K562 (cell line): ENCODE measurements around the gene HSPE1. TPM values are rescaled to one million over a fixed set of nuclear protein-coding genes. Genes with fewer than 3 reads are reported as not detected.

ENCODE experiments used
- ATAC-seq: fragments of 200-7000 bp; cut with Tn5 transposase; 3 replicates; pipeline ENCODE4 v1.9.1; 2020; ENCODE audit warnings: moderate library complexity
- BruUV-seq: library from RNA; stranded (reverse); fragments of 400-500 nt; replicated peaks from 2 replicates; lab custom pipeline; 2021; lab: Mats Ljungman, UMichigan
- CTCF ChIA-PET: fragments of 300-600 bp; formaldehyde crosslinking; extraction: SDS; loops from one replicate; lab custom pipeline; 2021; ENCODE audit warnings: low intra/inter-chr PET ratio; lab: Yijun Ruan, JAX
- POLR2A ChIA-PET: fragments of 300-600, 350-650 bp; sonication (Branson Sonifier 250); formaldehyde crosslinking; extraction: SDS; loops from one replicate; lab custom pipeline; 2021; ENCODE audit warnings: antibody characterized with exemption, inconsistent platforms; lab: Yijun Ruan, JAX
- DNase-seq, 4 experiments: peaks; one replicate each; pipeline versions ENCODE4 v3.0.0 to v3.0.0-alpha.2; 2011 to 2018; ENCODE audit warnings: low spot score in 3 of 4, mixed read lengths in 3 of 4; ENCODE audit errors: extremely low read depth in 1 of 4
- FAIRE-seq: peaks from 2 replicates; lab custom pipeline; 2011; peaks lifted over from hg19 to GRCh38; lab: Jason Lieb, UNC
- H2AFZ ChIP-seq: 2 replicates; pipeline ENCODE4 v1.6.0; 2011; ENCODE audit warnings: low read depth, low read length, control low read depth, inconsistent platforms
- H3K27ac ChIP-seq: fragments of 200-600 bp; 3 replicates; pipeline ENCODE4 v1.8.0; 2011; ENCODE audit warnings: low read depth, mild to moderate bottlenecking, control low read depth, inconsistent platforms, low read length, moderate library complexity, mixed read lengths; ENCODE audit errors: extremely low read depth
- H3K27me3 ChIP-seq, 2 experiments: fragments of 300-600 bp in 1 of 2; 2 replicates in 1 of 2; 3 replicates in 1 of 2; pipeline versions ENCODE4 v1.6.0 to v1.8.0; 2011; ENCODE audit warnings: inconsistent platforms in 2 of 2, low read length in 2 of 2, mild to moderate bottlenecking in 1 of 2, mixed read lengths in 1 of 2, moderate library complexity in 1 of 2; ENCODE audit not compliant: control insufficient read depth in 2 of 2, insufficient read depth in 2 of 2
- H3K36me3 ChIP-seq: fragments of 300-600 bp; 3 replicates; pipeline ENCODE4 v1.8.0; 2011; ENCODE audit warnings: mild to moderate bottlenecking, low read length, inconsistent platforms; ENCODE audit not compliant: control insufficient read depth, insufficient read depth
- H3K4me1 ChIP-seq, 2 experiments: fragments of 200-600 bp in 1 of 2; replicated peaks in 1 of 2; 2 replicates in 1 of 2; 3 replicates in 1 of 2; pipeline versions ENCODE4 v1.5.1 to v1.8.0; 2011; ENCODE audit warnings: inconsistent platforms in 2 of 2, low read length in 2 of 2, mild to moderate bottlenecking in 1 of 2, mixed read lengths in 1 of 2, moderate library complexity in 1 of 2; ENCODE audit not compliant: control insufficient read depth in 2 of 2, insufficient read depth in 2 of 2
- H3K4me2 ChIP-seq: 2 replicates; pipeline ENCODE4 v1.6.1; 2011; ENCODE audit warnings: low read length, control low read depth, inconsistent platforms, mixed read lengths; ENCODE audit not compliant: insufficient read depth
- H3K4me3 ChIP-seq: fragments of 200-600 bp; sonication (generic), shearing (Covaris generic); 2 replicates; pipeline ENCODE4 v1.5.1; 2016; ENCODE audit warnings: control low read depth, inconsistent platforms
- H3K79me2 ChIP-seq: fragments of 200-600 bp; 3 replicates; pipeline ENCODE4 v1.8.0; 2011; ENCODE audit warnings: low read length, inconsistent platforms; ENCODE audit not compliant: control insufficient read depth, insufficient read depth
- H3K9ac ChIP-seq, 2 experiments: 2 replicates each; pipeline versions ENCODE4 v1.6.0 to v1.6.1; 2011; ENCODE audit warnings: low read depth in 2 of 2, low read length in 2 of 2, control low read depth in 1 of 2, inconsistent platforms in 1 of 2, mild to moderate bottlenecking in 1 of 2, mixed read lengths in 1 of 2; ENCODE audit not compliant: insufficient read depth in 1 of 2
- H3K9me1 ChIP-seq: one replicate; pipeline ENCODE4 v1.6.0; 2011; ENCODE audit warnings: inconsistent platforms, mild to moderate bottlenecking, low read length, moderate library complexity; ENCODE audit not compliant: control insufficient read depth, insufficient read depth
- H3K9me3 ChIP-seq: replicated peaks from 2 replicates; pipeline ENCODE4 v1.5.1; 2011; ENCODE audit warnings: low read depth, low read length, inconsistent platforms; ENCODE audit not compliant: control insufficient read depth, insufficient read depth
- H4K20me1 ChIP-seq: replicated peaks from 2 replicates; pipeline ENCODE4 v1.6.1; 2011; ENCODE audit warnings: low read length, inconsistent platforms, mixed read lengths; ENCODE audit not compliant: control insufficient read depth, insufficient read depth
- AFF4 ChIP-seq: sonication (generic); formaldehyde crosslinking; IDR thresholded peaks from 2 replicates; pipeline ENCODE4 v1.8.0; 2023; ENCODE audit warnings: mild to moderate bottlenecking, missing genetic modification reagents
- CBFA2T2 ChIP-seq: fragments of 450-650 bp; conservative IDR thresholded peaks from 2 replicates; pipeline ENCODE4 v1.6.1; 2017; ENCODE audit warnings: mild to moderate bottlenecking
- CHD4 ChIP-seq: fragments of 200-600 bp; sonication (generic); IDR thresholded peaks from 3 replicates; pipeline ENCODE4 v1.6.1; 2012; ENCODE audit warnings: low read depth, mild to moderate bottlenecking, mixed read lengths, low read length, inconsistent platforms; ENCODE audit not compliant: insufficient read depth, insufficient replicate concordance, poor library complexity, severe bottlenecking
- ILK ChIP-seq: fragments of 450-650 bp; IDR thresholded peaks from 2 replicates; pipeline ENCODE4 v1.6.1; 2016; ENCODE audit warnings: missing genetic modification characterization, low read depth, mild to moderate bottlenecking, missing compliant biosample characterization, moderate library complexity, borderline replicate concordance
- KDM1A ChIP-seq, 2 experiments: fragments of 450-650 bp; IDR thresholded peaks; 2 replicates each; pipeline ENCODE4 v1.6.1; 2016; ENCODE audit warnings: mild to moderate bottlenecking in 2 of 2
- RFX7 ChIP-seq: fragments of 250-450 bp; sonication (Bioruptor Pico); IDR thresholded peaks from 2 replicates; pipeline ENCODE4 v1.5.1; 2021; ENCODE audit warnings: mild to moderate bottlenecking
- TCF7 ChIP-seq: sonication (generic); IDR thresholded peaks from 2 replicates; pipeline ENCODE4 v1.6.1; 2016; ENCODE audit warnings: antibody characterized with exemption, borderline replicate concordance
- TCF7L2 ChIP-seq: fragments of 150-350 bp; IDR thresholded peaks from 2 replicates; pipeline ENCODE4 v1.6.1; 2016; ENCODE audit warnings: low read depth, mild to moderate bottlenecking, low read length, moderate library complexity
- ZNF778 ChIP-seq: fragments of 450-650 bp; formaldehyde crosslinking; IDR thresholded peaks from 2 replicates; pipeline ENCODE4 v1.4.0; 2020; ENCODE audit warnings: mild to moderate bottlenecking, moderate library complexity
- WGBS: fragments of 100-300 bp; shearing (Covaris generic); methylation state at CpG from one replicate; pipeline ENCODE4 v1.1.6; 2016; ENCODE audit warnings: low coverage, mixed read lengths; ENCODE audit not compliant: insufficient coverage; ENCODE audit errors: missing lambda C conversion rate; 5-methylcytosine and 5-hydroxymethylcytosine counted together
- in situ Hi-C: fragments of 300-500 bp; cut with MboI; formaldehyde crosslinking; loops from 4 replicates; pipeline ENCODE4 v1.15.0; 2018; ENCODE audit warnings: inconsistent platforms, mixed read lengths
- intact Hi-C: fragments of 100-400 bp; cut with micrococcal nuclease; formaldehyde crosslinking; loops from 2 replicates; pipeline ENCODE4 v1.14.2; 2022
- polyA plus RNA-seq, 8 experiments: library from polyadenylated mRNA; depleted of rRNA in 4 of 8; stranded (reverse) in 5 of 8; unstranded in 3 of 8; fragments of >200 nt; fragmentation: Nextera tagmentation in 2 of 8; fragmentation: Illumina TruSeq in 1 of 8; extraction: Ambion mirVana in 2 of 8; extraction: Trizol in 1 of 8; gene quantifications; 2 replicates each; pipeline versions ENCODE4 v1.2.1 to v1.2.3, GENCODE V29; 2011 to 2014; ENCODE audit warnings: inconsistent platforms in 1 of 8, missing spikeins in 1 of 8
- total RNA-seq, 7 experiments: library from RNA; depleted of rRNA in 6 of 7; stranded (reverse); fragments of >200 nt in 6 of 7; fragmentation: Illumina TruSeq in 2 of 7; extraction: Trizol in 2 of 7; gene quantifications; 2 replicates each; pipeline versions ENCODE4 v1.2.1 to v1.2.3, GENCODE V29; 2011 to 2021; ENCODE audit warnings: low replicate concordance in 1 of 7
- TF ChIP-seq, protein P1 (sequence below): fragments of 450-650 bp; IDR thresholded peaks from 2 replicates; pipeline ENCODE4 v1.6.1; 2016
- TF ChIP-seq, protein P2 (sequence below): fragments of 250-450 bp; sonication (Bioruptor Pico); IDR thresholded peaks from 2 replicates; pipeline ENCODE4 v1.4.0; 2020
- TF ChIP-seq, protein P3 (sequence below), 2 experiments: IDR thresholded peaks in 1 of 2; conservative IDR thresholded peaks in 1 of 2; 2 replicates each; pipeline ENCODE4 v1.6.1; 2016; ENCODE audit warnings: low read depth in 2 of 2, mild to moderate bottlenecking in 1 of 2, missing compliant biosample characterization in 1 of 2, missing genetic modification characterization in 1 of 2, moderate library complexity in 1 of 2

The HSPE1 gene
- total and polyA plus RNA-seq, 9 of the 15 experiments (the other 6 are each of a cell fraction or from before 2014, with no cell fraction given) = 223 to 1,007 (median 612) TPM

- H3K9me1 ChIP-seq = no peaks in the 10 kb centered on the region
- TSS peak; percentile 94 for BruUV-seq
- no peak; the same call in 2 of the 3 replicates for ATAC-seq
- ChIA-PET CTCF (no interaction called here), POLR2A (interaction anchor here (1.3 to 3.5 kb wide), 3 partner anchors 15 to 37 kb away, joined by 3 to 34 read pairs (median 4); partner anchors contain the start of genes HSPD1 and HSPE1)
- H3K4me3 ChIP-seq = peak overlapping the region; percentile 92
- H3K9ac ChIP-seq = peak overlapping the region; percentile 83 to 99
- peak in 2 of 4 experiments; percentile 10 to 41 for DNase-seq
- H3K27me3 ChIP-seq = no peaks in the 10 kb centered on the region
- intact Hi-C loops = loop anchor here (2.0 kb wide), 1 partner anchor 15 kb away; the partner anchor contains the start of gene HSPE1
- H3K36me3 ChIP-seq = peaks cover 1% of the 10 kb centered on the region; the same call in 1 of the 3 replicates
- peak overlapping the region; percentile 93 for H2AFZ ChIP-seq
- peaks cover 14 to 24% of the 10 kb centered on the region in 2 experiments; a peak in 4 of 5 replicates for H3K4me1 ChIP-seq
- H3K79me2 ChIP-seq = peaks cover 46% of the 10 kb centered on the region
- WGBS = 0% methylated on average over 16 of the region's 16 CpGs
- no peaks in the 10 kb centered on the region for H4K20me1 ChIP-seq
- FAIRE-seq = peak; percentile 48
- H3K4me2 ChIP-seq = peak overlapping the region; percentile 91
- H3K27ac ChIP-seq = peak overlapping the region; percentile 89
- H3K9me3 ChIP-seq = no peaks in the 10 kb centered on the region; the same call in 1 of the 2 replicates
- in situ Hi-C loops = no loop called here
- TF ChIP-seq, protein P1, sequence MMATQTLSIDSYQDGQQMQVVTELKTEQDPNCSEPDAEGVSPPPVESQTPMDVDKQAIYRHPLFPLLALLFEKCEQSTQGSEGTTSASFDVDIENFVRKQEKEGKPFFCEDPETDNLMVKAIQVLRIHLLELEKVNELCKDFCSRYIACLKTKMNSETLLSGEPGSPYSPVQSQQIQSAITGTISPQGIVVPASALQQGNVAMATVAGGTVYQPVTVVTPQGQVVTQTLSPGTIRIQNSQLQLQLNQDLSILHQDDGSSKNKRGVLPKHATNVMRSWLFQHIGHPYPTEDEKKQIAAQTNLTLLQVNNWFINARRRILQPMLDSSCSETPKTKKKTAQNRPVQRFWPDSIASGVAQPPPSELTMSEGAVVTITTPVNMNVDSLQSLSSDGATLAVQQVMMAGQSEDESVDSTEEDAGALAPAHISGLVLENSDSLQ = peak; percentile 49; the same call in 1 of the 2 replicates
- TF ChIP-seq AFF4 (CRISPR knock-in tag) (0 out of 2 replicates have a peak, but pooled peaks have one; percentile 37), ILK (no peak), RFX7 (CRISPR knock-in tag) (no peak), TCF7 (no peak), TCF7L2 (peak; percentile 69; the same call in 1 of the 2 replicates), CHD4 (no peak), CBFA2T2 (peak; percentile 27), ZNF778 (CRISPR knock-in tag) (no peak), KDM1A (IDR thresholded peaks at IDR 0.05) (peak in 1 of 2 experiments; percentile 22; a peak in 1 of 4 replicates)
- TF ChIP-seq, protein P2, sequence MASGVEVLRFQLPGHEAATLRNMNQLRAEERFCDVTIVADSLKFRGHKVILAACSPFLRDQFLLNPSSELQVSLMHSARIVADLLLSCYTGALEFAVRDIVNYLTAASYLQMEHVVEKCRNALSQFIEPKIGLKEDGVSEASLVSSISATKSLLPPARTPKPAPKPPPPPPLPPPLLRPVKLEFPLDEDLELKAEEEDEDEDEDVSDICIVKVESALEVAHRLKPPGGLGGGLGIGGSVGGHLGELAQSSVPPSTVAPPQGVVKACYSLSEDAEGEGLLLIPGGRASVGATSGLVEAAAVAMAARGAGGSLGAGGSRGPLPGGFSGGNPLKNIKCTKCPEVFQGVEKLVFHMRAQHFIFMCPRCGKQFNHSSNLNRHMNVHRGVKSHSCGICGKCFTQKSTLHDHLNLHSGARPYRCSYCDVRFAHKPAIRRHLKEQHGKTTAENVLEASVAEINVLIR (CRISPR knock-in tag) = no peak
- TF ChIP-seq, protein P3, sequence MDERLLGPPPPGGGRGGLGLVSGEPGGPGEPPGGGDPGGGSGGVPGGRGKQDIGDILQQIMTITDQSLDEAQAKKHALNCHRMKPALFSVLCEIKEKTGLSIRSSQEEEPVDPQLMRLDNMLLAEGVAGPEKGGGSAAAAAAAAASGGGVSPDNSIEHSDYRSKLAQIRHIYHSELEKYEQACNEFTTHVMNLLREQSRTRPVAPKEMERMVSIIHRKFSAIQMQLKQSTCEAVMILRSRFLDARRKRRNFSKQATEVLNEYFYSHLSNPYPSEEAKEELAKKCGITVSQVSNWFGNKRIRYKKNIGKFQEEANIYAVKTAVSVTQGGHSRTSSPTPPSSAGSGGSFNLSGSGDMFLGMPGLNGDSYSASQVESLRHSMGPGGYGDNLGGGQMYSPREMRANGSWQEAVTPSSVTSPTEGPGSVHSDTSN (CRISPR knock-in tag; IDR thresholded peaks at IDR 0.05; ENCODE audit: low read depth) = no peak
- TF ChIP-seq, protein P3 (tag; conservative IDR thresholded peaks at IDR 0.05; ENCODE audit: low read depth) = peak; percentile 75
Observed at GRCh38 chr2:197515315-197515738, 15.1 kb downstream of the HSPE1 start.
